ENCODE measurements around the gene LYVE1.

The LYVE1 gene

DNA sequence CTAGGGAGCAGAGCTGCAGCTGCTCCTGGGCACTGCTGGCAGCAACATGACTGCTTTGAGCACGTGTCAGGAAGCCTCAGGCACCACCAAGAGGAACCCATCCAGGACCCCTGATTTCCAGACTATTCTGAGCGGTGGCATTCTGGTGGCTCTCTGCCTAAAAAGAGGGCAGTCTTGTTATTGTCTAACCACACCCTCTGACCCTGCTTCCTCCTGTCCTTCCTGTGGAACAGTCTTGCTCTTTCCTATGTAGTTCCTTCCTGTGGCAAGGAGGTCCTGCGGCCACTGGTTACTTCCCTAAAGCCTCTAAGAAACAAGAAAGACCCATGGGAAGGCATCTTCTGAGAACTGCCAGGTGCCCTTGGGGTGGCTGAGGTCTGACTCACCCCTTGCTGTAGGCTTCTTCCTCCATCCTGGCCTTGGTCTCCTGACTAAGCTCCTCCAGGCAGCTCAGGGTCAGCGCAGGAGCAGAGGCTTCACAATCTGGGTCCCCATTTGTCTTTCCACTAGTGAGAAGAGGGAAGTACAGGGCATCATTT, 13.1 kb upstream of the LYVE1 start:
- TF ChIP-seq, protein P1, sequence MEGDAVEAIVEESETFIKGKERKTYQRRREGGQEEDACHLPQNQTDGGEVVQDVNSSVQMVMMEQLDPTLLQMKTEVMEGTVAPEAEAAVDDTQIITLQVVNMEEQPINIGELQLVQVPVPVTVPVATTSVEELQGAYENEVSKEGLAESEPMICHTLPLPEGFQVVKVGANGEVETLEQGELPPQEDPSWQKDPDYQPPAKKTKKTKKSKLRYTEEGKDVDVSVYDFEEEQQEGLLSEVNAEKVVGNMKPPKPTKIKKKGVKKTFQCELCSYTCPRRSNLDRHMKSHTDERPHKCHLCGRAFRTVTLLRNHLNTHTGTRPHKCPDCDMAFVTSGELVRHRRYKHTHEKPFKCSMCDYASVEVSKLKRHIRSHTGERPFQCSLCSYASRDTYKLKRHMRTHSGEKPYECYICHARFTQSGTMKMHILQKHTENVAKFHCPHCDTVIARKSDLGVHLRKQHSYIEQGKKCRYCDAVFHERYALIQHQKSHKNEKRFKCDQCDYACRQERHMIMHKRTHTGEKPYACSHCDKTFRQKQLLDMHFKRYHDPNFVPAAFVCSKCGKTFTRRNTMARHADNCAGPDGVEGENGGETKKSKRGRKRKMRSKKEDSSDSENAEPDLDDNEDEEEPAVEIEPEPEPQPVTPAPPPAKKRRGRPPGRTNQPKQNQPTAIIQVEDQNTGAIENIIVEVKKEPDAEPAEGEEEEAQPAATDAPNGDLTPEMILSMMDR (IDR thresholded peaks at IDR 0.05): no peak
- Mint-ChIP-seq H3K27me3 (ENCODE audit: low read depth, poor library complexity) (peaks cover 7% of the 10 kb centered on the region), H3K27ac (no peak overlapping the region), H3K9me3 (no peaks in the 10 kb centered on the region), H3K4me3 (no peak overlapping the region), H3K4me1 (peaks cover 5% of the 10 kb centered on the region), H3K36me3 (ENCODE audit: low read depth) (peaks cover 20% of the 10 kb centered on the region)
- no peak for DNase-seq

DNA sequence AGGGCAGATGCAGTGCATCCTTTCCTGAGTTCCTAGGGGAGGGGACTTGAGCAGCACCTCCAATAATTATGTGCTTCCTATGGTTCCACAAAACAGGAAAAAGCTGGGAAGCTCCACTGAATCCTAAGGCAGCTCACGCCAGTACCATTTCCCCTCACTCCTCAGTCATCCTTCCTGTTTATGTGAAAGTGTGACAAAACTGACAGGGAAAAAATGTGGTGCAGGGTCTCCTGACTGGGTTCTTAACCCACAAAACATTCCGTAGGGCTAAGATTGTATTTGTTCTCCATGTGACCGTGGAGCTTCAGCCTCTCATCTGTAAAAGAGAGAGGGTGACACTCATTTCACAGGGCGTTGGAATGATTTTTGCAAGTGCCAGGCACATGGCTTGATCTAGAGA, 12.2 kb upstream of the LYVE1 start:
- Mint-ChIP-seq H3K9me3 (no peaks in the 10 kb centered on the region), H3K27ac (no peak overlapping the region), H3K36me3 (ENCODE audit: low read depth) (peaks cover 20% of the 10 kb centered on the region), H3K4me1 (peaks cover 5% of the 10 kb centered on the region), H3K4me3 (no peak overlapping the region), H3K27me3 (ENCODE audit: low read depth, poor library complexity) (peaks cover 7% of the 10 kb centered on the region)
- DNase-seq: no peak
- TF ChIP-seq, protein P1 (IDR thresholded peaks at IDR 0.05): no peak

DNA sequence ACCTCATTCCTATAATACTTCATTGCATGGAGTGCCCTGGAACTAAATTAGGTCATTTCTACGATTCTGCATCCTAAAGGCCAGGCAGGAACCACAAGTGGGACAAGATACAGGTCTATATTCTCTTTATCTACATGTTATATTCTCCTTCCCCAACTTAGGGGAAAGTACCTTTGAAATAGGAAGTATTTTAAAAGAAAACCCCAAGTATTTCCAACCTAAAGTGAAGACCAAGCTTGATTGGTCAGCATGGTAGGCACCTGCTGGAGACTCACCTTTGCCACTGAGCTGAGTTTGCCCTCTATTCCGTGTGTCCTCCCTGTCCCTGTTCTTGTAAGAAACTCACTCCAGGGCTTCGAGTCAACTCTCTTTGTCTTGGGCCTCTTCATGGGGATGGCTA, 11.2 kb upstream of the LYVE1 start:
- Mint-ChIP-seq H3K36me3 (ENCODE audit: low read depth) (peaks cover 20% of the 10 kb centered on the region), H3K4me1 (peaks cover 5% of the 10 kb centered on the region), H3K9me3 (no peaks in the 10 kb centered on the region), H3K4me3 (no peak overlapping the region), H3K27ac (no peak overlapping the region), H3K27me3 (ENCODE audit: low read depth, poor library complexity) (peaks cover 7% of the 10 kb centered on the region)
- DNase-seq: no peak
- TF ChIP-seq, protein P1 (IDR thresholded peaks at IDR 0.05): no peak

DNA sequence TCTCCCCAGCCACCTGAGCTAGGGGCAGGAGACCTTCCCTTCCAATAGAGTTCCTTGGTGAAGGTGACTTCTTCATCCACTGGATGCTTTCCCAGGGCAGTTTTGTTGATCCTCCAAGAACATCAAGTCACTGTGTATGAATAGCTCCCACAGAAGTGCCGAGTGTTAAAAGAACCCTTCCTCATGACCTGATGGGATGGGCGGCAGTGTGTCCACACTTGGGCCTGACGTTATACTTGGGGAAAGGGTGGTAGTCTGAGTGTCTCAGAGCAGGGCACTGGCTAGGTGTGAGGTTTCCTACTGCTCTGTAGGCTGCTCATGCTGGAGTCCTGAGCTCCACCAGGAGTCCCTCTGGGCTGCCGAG, 7.6 kb upstream of the LYVE1 start:
- Mint-ChIP-seq H3K4me3 (no peak overlapping the region), H3K27me3 (ENCODE audit: low read depth, poor library complexity) (peaks cover 7% of the 10 kb centered on the region), H3K9me3 (no peaks in the 10 kb centered on the region), H3K4me1 (peaks cover 5% of the 10 kb centered on the region), H3K27ac (no peak overlapping the region), H3K36me3 (ENCODE audit: low read depth) (peaks cover 20% of the 10 kb centered on the region)
- TF ChIP-seq, protein P1 (IDR thresholded peaks at IDR 0.05): no peak
- no peak for DNase-seq

DNA sequence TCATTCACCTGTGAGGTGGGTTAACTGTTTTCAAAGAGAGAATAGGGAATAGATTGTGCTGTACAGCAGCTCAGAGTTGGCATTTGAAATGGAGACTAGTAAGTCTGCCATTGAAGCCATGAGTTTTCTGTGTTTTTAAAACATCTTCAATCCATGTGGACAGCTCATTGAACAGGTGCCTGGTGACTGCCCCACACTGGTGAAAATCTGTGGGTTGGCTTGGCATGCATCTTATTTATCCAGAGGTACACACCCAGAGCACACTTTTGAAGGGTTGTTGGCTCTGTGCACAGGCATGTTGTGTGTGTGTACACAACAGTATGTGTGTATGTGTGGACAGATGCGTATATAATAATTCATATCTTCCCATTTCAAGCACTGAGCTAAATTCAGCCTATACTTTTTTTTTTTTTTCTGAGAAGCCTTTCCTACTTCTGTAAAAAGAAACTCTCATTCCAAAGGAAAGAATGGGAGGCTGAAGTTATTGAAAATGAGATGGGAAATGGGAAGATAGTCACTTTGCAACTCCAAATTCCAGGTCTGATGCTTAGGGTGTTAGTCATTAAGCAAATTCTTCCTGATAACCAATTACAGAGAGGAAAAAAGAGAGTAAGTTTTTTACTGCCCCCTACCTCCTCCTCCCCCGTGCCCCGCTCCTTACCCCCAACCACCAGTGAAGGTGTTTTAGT, 7.0 kb upstream of the LYVE1 start:
- Mint-ChIP-seq H3K9me3 (no peaks in the 10 kb centered on the region), H3K4me3 (no peak overlapping the region), H3K36me3 (ENCODE audit: low read depth) (peaks cover 17% of the 10 kb centered on the region), H3K27me3 (ENCODE audit: low read depth, poor library complexity) (peaks cover 7% of the 10 kb centered on the region), H3K4me1 (peaks cover 5% of the 10 kb centered on the region), H3K27ac (no peak overlapping the region)
- no peak for DNase-seq
- TF ChIP-seq, protein P1 (IDR thresholded peaks at IDR 0.05): no peak

DNA sequence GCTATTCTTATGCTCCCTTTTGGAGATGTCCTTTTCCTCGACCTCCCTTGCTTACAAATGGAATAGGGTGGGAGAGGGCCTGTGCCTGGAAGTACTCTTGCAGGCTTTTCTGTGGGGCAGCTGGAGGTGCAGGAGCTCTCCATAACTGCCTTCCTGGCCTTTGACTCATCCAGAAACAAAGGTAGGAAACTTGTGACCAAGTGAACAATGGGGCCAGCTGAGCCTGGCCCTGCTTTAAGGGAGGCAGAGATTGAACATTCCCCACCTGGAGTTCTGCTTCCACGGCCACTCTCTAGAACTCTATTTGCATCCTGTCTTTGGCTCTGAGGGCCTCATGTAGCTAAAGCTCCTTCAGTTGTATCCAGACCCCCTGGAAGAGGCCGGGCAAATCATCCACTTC, 5.1 kb upstream of the LYVE1 start:
- no peak for DNase-seq
- Mint-ChIP-seq H3K27me3 (ENCODE audit: low read depth, poor library complexity) (peaks cover 4% of the 10 kb centered on the region), H3K4me3 (no peak overlapping the region), H3K9me3 (no peaks in the 10 kb centered on the region), H3K27ac (no peak overlapping the region), H3K4me1 (peaks cover under 1% of the 10 kb centered on the region), H3K36me3 (ENCODE audit: low read depth) (peaks cover under 1% of the 10 kb centered on the region)
- TF ChIP-seq, protein P1 (IDR thresholded peaks at IDR 0.05): no peak
